SK-N-SH (cell line): ENCODE data around the gene CYP27B1. TPM values are rescaled to one million over a fixed set of nuclear protein-coding genes. Genes with fewer than 3 reads are reported as not detected.

Experiments used
- CTCF ChIA-PET: fragments of 300-600, 350-600 bp; formaldehyde crosslinking; extraction: SDS; loops from one replicate; lab custom pipeline; 2021; lab: Yijun Ruan, JAX
- POLR2A ChIA-PET: fragments of 350-600 bp; sonication (Branson Sonifier 250); formaldehyde crosslinking; extraction: SDS; loops from one replicate; lab custom pipeline; 2020; ENCODE audit warnings: antibody characterized with exemption, inconsistent platforms; lab: Yijun Ruan, JAX
- DNase-seq: peaks from one replicate; pipeline ENCODE4 v3.0.0; 2012
- H2AFZ ChIP-seq: fragments of 200-600 bp; sonication (generic); 2 replicates; pipeline ENCODE4 v1.8.1; 2016; ENCODE audit warnings: antibody characterized with exemption, mild to moderate bottlenecking, low read depth
- H3F3A ChIP-seq: fragments of 200-600 bp; sonication (generic); replicated peaks from 2 replicates; pipeline ENCODE3; 2016; ENCODE audit warnings: antibody characterized with exemption, mild to moderate bottlenecking; ENCODE audit not compliant: insufficient read depth
- H3K27ac ChIP-seq, 2 experiments: fragments of 200-500 bp in 1 of 2; fragments of 200-600 bp in 1 of 2; sonication (Bioruptor generic) in 1 of 2; sonication (generic), shearing (Covaris generic) in 1 of 2; 2 replicates each; pipeline versions ENCODE4 v1.5.1 to v1.6.1; 2014 to 2016; ENCODE audit warnings: low read depth in 2 of 2, inconsistent platforms in 1 of 2, low read length in 1 of 2, mild to moderate bottlenecking in 1 of 2, mixed read lengths in 1 of 2
- H3K27me3 ChIP-seq: fragments of 200-600 bp; sonication (generic), shearing (Covaris generic); 2 replicates; pipeline ENCODE4 v1.6.1; 2016; ENCODE audit warnings: mixed run types; ENCODE audit not compliant: insufficient read depth
- H3K36me3 ChIP-seq, 2 experiments: fragments of 200-500 bp in 1 of 2; fragments of 200-600 bp in 1 of 2; sonication (Bioruptor generic) in 1 of 2; sonication (generic) in 1 of 2; replicated peaks in 1 of 2; 2 replicates each; pipeline versions ENCODE3 to v1.5.1; 2014 to 2016; ENCODE audit warnings: low read length in 1 of 2, mild to moderate bottlenecking in 1 of 2; ENCODE audit not compliant: insufficient read depth in 2 of 2, control insufficient read depth in 1 of 2
- H3K4me1 ChIP-seq, 2 experiments: fragments of 200-500 bp in 1 of 2; fragments of 200-600 bp in 1 of 2; sonication (Bioruptor generic) in 1 of 2; sonication (generic), shearing (Covaris generic) in 1 of 2; 2 replicates each; pipeline versions ENCODE4 v1.5.1 to v1.6.1; 2014 to 2016; ENCODE audit warnings: low read depth in 1 of 2, low read length in 1 of 2, mixed run types in 1 of 2; ENCODE audit not compliant: insufficient read depth in 2 of 2, control insufficient read depth in 1 of 2
- H3K4me2 ChIP-seq: fragments of 200-600 bp; sonication (generic), shearing (Covaris generic); 2 replicates; pipeline ENCODE4 v1.6.1; 2017; ENCODE audit warnings: mixed run types
- H3K4me3 ChIP-seq, 2 experiments: fragments of 200-500 bp in 1 of 2; fragments of 200-600 bp in 1 of 2; sonication (Bioruptor generic) in 1 of 2; sonication (generic), shearing (Covaris generic) in 1 of 2; 2 replicates each; pipeline versions ENCODE4 v1.5.1 to v1.8.1; 2014 to 2016; ENCODE audit warnings: low read depth in 2 of 2, inconsistent platforms in 1 of 2, low read length in 1 of 2, mild to moderate bottlenecking in 1 of 2, mixed read lengths in 1 of 2, moderate library complexity in 1 of 2
- H3K79me2 ChIP-seq: fragments of 200-600 bp; sonication (generic); 2 replicates; pipeline ENCODE4 v1.8.1; 2017; ENCODE audit warnings: mild to moderate bottlenecking; ENCODE audit not compliant: insufficient read depth
- H3K9ac ChIP-seq: fragments of 200-600 bp; sonication (generic); 2 replicates; pipeline ENCODE4 v1.6.1; 2017; ENCODE audit warnings: mixed run types
- H3K9me2 ChIP-seq: fragments of 200-600 bp; sonication (generic); 2 replicates; pipeline ENCODE4 v1.6.1; 2017; ENCODE audit warnings: mixed run types
- H3K9me3 ChIP-seq: fragments of 200-600 bp; sonication (generic); 2 replicates; pipeline ENCODE4 v1.6.1; 2017; ENCODE audit warnings: mixed run types, mild to moderate bottlenecking, moderate library complexity
- H4K20me1 ChIP-seq: fragments of 200-600 bp; sonication (generic); 2 replicates; pipeline ENCODE4 v1.6.1; 2017; ENCODE audit warnings: mild to moderate bottlenecking, mixed run types; ENCODE audit not compliant: insufficient read depth
- CHD2 ChIP-seq: fragments of 150-350 bp; IDR thresholded peaks from 2 replicates; pipeline ENCODE4 v1.6.1; 2018; ENCODE audit warnings: low read length; ENCODE audit not compliant: partially characterized antibody
- CTCF ChIP-seq: fragments of 200-600 bp; sonication (generic); IDR thresholded peaks from 2 replicates; pipeline ENCODE4 v1.6.1; 2017; ENCODE audit warnings: antibody characterized with exemption, mild to moderate bottlenecking, moderate library complexity
- FOXM1 ChIP-seq: IDR thresholded peaks from 2 replicates; pipeline ENCODE4 v1.4.0; 2012; ENCODE audit warnings: low read depth, mild to moderate bottlenecking
- RAD21 ChIP-seq: IDR thresholded peaks from 2 replicates; pipeline ENCODE4 v1.6.1; 2012; ENCODE audit warnings: mild to moderate bottlenecking, low read length
- RFX5 ChIP-seq: IDR thresholded peaks from 2 replicates; pipeline ENCODE4 v1.6.1; 2012; ENCODE audit warnings: mild to moderate bottlenecking, improper control_type of control experiment, low read length
- SIN3A ChIP-seq: IDR thresholded peaks from 2 replicates; pipeline ENCODE4 v1.6.1; 2012; ENCODE audit warnings: low read depth, mild to moderate bottlenecking, low read length, moderate library complexity, borderline replicate concordance
- SMC3 ChIP-seq: IDR thresholded peaks from 2 replicates; pipeline ENCODE4 v1.6.1; 2012; ENCODE audit warnings: low read depth, low read length, improper control_type of control experiment
- WGBS: methylation state at CpG from one replicate; pipeline ENCODE4 v1.1.6; 2017; ENCODE audit warnings: low lambda C conversion rate; 5-methylcytosine and 5-hydroxymethylcytosine counted together
- polyA plus RNA-seq, 3 experiments: library from polyadenylated mRNA; depleted of rRNA; stranded (reverse); fragments of >200 nt; gene quantifications; 2 replicates each; pipeline ENCODE4 v1.2.3, GENCODE V29; 2012

Gene CYP27B1
- polyA plus RNA-seq, 1 of the 3 experiments (the other 2 are of a cell fraction), result 1.7 TPM

DNA sequence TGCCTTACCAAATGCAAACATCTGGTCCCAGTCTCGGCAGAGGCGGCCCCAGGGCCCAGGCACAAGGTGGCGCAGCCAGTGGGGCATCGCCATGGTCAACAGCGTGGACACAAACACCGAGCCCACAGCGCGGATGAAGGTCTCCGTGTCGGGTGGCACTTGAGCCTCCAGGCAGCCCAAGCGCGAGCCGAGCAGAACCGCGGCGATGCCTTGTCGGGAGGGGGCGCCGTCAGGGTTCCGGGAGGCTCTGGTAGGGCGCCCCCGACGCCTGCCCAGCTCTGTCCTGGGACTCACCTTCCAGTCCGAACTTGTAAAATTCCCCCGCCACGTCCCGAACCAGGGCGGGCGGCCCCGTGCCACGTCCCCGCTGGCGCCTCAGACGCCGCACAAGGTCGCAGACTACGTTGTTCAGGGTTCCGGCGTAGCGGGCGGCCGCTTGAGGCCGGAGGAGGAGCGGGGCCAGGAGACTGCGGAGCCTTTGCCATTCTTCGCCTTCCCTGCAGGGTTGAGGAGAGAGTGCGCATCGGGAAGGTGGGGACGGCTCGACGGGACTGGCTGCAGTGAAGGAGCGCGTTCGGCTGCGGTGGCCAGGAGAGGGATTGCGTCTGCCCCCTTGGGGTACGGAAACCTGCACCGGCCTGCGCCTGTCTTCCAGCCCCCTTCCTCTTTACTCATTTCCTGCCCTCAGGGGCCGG lies 1.7 kb downstream of the CYP27B1 start:
- Histone ChIP-seq H2AFZ (no peak overlapping the region; the same call in 1 of the 2 replicates), H3K4me3 (peak overlapping the region in 1 of 2 experiments; percentile 34; a peak in 2 of 4 replicates), H3K27ac (no peak overlapping the region), H3K79me2 (0 out of 2 replicates have a peak, but pooled peaks cover 1% of the 10 kb centered on the region), H3K36me3 (peaks cover 5 to 19% of the 10 kb centered on the region in 2 experiments), H3K4me1 (peaks cover 0 to 24% of the 10 kb centered on the region in 2 experiments; a peak in 1 of 4 replicates), H3K4me2 (peak overlapping the region; percentile 55; the same call in 1 of the 2 replicates), H3K9ac (no peak overlapping the region), H3K27me3 (no peaks in the 10 kb centered on the region; the same call in 1 of the 2 replicates), H4K20me1 (no peaks in the 10 kb centered on the region), H3K9me3 (no peaks in the 10 kb centered on the region), H3K9me2 (no peaks in the 10 kb centered on the region), H3F3A (peaks cover 3% of the 10 kb centered on the region)
- ChIA-PET CTCF (interaction anchor here (0.9 to 1.3 kb wide), 4 partner anchors 9 to 551 kb away, joined by 3 to 5 read pairs (median 4); partner anchors contain the start of gene MARCHF9), POLR2A (interaction anchor here (1.4 kb wide), 1 partner anchor 20 kb away, joined by 5 read pairs; the partner anchor contains the start of gene TSPAN31)
- DNase-seq, result peak; percentile 81
- WGBS, result 8% methylated on average over 22 of the region's 60 CpGs
- TF ChIP-seq SMC3 (no peak), CTCF (peak; percentile 41)

GRCh38 chr12:57764662-57765002 lies 2.2 kb downstream of the CYP27B1 start:
- 48% methylated on average over 12 of the region's 17 CpGs for WGBS
- Histone ChIP-seq H3K9me3 (no peaks in the 10 kb centered on the region), H3K4me3 (peak overlapping the region in 1 of 2 experiments; percentile 34; a peak in 2 of 4 replicates), H2AFZ (no peak overlapping the region), H3K9ac (no peak overlapping the region), H3K9me2 (no peaks in the 10 kb centered on the region), H3K36me3 (peaks cover 5 to 16% of the 10 kb centered on the region in 2 experiments), H3K79me2 (no peaks in the 10 kb centered on the region), H3K4me1 (peaks cover 0 to 24% of the 10 kb centered on the region in 2 experiments; a peak in 1 of 4 replicates), H4K20me1 (peaks cover 4% of the 10 kb centered on the region), H3F3A (peaks cover 4% of the 10 kb centered on the region), H3K27ac (no peak overlapping the region), H3K4me2 (0 out of 2 replicates have a peak overlapping the region, but pooled peaks have one; percentile 55), H3K27me3 (no peaks in the 10 kb centered on the region; the same call in 1 of the 2 replicates)
- CTCF ChIA-PET, result interaction anchor here (0.9 to 1.3 kb wide), 5 partner anchors 8 to 551 kb away, joined by 3 to 5 read pairs (median 3); partner anchors contain the start of gene MARCHF9
- TF ChIP-seq CHD2, result no peak
- no peak for TF ChIP-seq RAD21
- TF ChIP-seq SIN3A, result no peak
- TF ChIP-seq FOXM1, result no peak
- TF ChIP-seq RFX5, result no peak
- POLR2A ChIA-PET, result no interaction called here
- DNase-seq, result no peak
